ENCODE measurements around the gene SCP2D1.

GRCh38 chr20:18796282-18796833 lies 17.2 kb upstream of the SCP2D1 start:
- TF ChIP-seq CTCF (IDR thresholded peaks at IDR 0.05) (no peak), EP300 (IDR thresholded peaks at IDR 0.05) (no peak)
